Measurements from ENCODE around the gene PEMT.

PEMT gene

DNA sequence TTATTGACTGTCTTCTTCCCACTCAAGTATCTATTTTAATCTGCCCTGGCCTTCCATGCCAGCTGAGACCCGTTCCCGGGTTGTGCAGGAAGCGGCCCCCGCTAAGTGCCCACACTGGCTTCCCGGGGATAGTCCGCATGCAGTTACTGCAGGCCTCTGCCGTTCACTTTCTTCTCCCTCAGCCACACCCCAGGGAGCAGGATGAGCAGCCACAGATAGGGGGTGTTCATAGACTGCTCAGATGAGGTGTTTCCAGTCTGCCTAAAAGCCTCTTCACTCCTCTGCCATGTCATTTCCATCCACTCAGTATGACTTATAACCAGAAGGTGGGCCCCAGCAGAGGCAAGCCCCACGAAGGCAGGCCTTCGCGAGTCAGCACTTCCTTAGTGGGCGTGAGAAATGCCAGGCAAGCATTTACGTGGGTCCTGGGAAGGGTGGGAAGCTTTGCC lies 107.0 kb downstream of the PEMT start:
- TF ChIP-seq GATA2 (IDR thresholded peaks at IDR 0.05; ENCODE audit: low read depth, low read length) = no peak
- no peak for TF ChIP-seq GATA3 (IDR thresholded peaks at IDR 0.05; ENCODE audit: low read depth, low read length)

GRCh38 chr17:17481860-17482259 lies 109.6 kb downstream of the PEMT start:
- no peak for TF ChIP-seq GATA2 (IDR thresholded peaks at IDR 0.05; ENCODE audit: low read depth, low read length)
- TF ChIP-seq GATA3 (IDR thresholded peaks at IDR 0.05; ENCODE audit: low read depth, low read length) = no peak

GRCh38 chr17:17480593-17481148 lies 110.8 kb downstream of the PEMT start:
- no peak for TF ChIP-seq GATA3 (IDR thresholded peaks at IDR 0.05; ENCODE audit: low read depth, low read length)
- no peak for TF ChIP-seq GATA2 (IDR thresholded peaks at IDR 0.05; ENCODE audit: low read depth, low read length)

DNA sequence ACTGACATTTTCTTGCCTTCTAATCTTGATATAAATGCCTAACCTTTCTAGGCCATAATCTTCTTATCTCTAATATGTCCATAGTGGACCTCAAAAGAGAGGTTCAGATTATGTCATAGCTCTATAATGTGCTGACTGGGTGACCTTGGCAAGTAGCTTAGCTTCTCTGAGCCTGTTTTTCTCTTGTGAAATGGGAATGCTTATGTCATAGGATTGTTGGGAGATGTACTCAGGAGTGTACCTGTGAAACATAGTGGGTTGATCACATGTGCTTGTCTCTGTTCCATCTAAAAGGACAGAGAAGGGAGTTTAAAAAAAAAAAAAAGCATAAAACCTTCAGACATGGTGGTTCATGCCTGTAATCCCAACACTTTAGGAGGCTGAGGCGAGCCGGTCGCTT lies 112.3 kb downstream of the PEMT start:
- TF ChIP-seq GATA2 (IDR thresholded peaks at IDR 0.05; ENCODE audit: low read depth, low read length) = no peak
- TF ChIP-seq GATA3 (IDR thresholded peaks at IDR 0.05; ENCODE audit: low read depth, low read length) = no peak

GRCh38 chr17:17476865-17477467 lies 114.5 kb downstream of the PEMT start, which contains the start of gene MED9:
Gene MED9, plus strand, starts transcription at chr17:17477000. Its CDS starts 42 bp downstream, at chr17:17477042.
- TF ChIP-seq GATA3 (IDR thresholded peaks at IDR 0.05; ENCODE audit: low read depth, low read length) = no peak
- TF ChIP-seq GATA2 (IDR thresholded peaks at IDR 0.05; ENCODE audit: low read depth, low read length) = no peak

- TF ChIP-seq GATA2 (IDR thresholded peaks at IDR 0.05; ENCODE audit: low read depth, low read length) = no peak
Observed at GRCh38 chr17:17474341-17474740, 117.2 kb downstream of the PEMT start.

DNA sequence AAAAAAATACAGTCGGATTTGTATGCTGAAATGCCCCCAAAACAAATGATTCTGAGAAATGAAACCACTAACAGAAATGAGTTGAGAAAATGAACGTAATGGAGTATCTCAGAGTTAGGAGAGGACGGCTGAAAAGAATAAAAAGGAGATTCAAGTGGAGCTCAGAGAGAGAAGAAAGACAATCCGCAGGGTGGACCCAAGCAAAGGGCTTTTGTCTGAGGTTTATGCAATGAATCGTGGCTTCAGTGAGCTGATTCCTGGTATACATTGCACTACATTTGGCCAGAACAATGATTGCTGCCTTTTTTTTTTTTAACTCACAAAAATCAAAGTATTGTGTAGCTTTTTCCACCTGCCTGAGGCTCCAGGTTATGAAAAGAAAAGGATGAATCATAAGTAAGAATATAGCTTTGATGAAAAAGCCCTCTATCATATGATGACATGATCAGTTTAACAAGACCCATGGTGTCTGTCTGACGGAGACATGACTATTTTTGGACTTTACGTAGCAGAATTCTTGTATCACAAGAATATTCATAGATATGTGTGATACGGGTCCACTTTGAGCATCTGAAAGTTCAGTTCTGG lies 119.1 kb downstream of the PEMT start:
- TF ChIP-seq GATA3 (IDR thresholded peaks at IDR 0.05; ENCODE audit: low read depth, low read length) (no peak), GATA2 (IDR thresholded peaks at IDR 0.05; ENCODE audit: low read depth, low read length) (no peak)

DNA sequence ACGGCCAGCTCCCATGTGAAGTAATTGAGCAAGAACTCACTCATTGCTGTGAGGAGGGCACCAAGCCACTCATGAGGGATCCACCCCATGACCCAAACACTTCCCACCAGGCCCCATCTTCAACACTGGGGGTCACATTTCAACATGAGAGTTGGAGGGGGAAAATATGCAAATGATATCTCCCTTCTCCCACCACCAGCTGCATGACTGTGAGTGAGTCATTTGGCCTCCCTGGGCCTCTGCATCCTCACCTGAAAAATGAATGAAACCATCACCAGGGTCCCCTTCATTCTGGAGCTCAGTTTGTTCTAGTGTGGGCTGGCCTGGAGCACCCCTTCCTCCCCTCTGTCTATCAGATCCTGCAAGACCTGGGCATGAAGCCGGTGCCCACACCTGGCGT lies 121.5 kb downstream of the PEMT start:
- TF ChIP-seq GATA3 (IDR thresholded peaks at IDR 0.05; ENCODE audit: low read depth, low read length) (no peak), GATA2 (IDR thresholded peaks at IDR 0.05; ENCODE audit: low read depth, low read length) (no peak)

- no peak for TF ChIP-seq GATA3 (IDR thresholded peaks at IDR 0.05; ENCODE audit: low read depth, low read length)
- no peak for TF ChIP-seq GATA2 (IDR thresholded peaks at IDR 0.05; ENCODE audit: low read depth, low read length)
Observed at GRCh38 chr17:17469358-17469757, 122.2 kb downstream of the PEMT start.

DNA sequence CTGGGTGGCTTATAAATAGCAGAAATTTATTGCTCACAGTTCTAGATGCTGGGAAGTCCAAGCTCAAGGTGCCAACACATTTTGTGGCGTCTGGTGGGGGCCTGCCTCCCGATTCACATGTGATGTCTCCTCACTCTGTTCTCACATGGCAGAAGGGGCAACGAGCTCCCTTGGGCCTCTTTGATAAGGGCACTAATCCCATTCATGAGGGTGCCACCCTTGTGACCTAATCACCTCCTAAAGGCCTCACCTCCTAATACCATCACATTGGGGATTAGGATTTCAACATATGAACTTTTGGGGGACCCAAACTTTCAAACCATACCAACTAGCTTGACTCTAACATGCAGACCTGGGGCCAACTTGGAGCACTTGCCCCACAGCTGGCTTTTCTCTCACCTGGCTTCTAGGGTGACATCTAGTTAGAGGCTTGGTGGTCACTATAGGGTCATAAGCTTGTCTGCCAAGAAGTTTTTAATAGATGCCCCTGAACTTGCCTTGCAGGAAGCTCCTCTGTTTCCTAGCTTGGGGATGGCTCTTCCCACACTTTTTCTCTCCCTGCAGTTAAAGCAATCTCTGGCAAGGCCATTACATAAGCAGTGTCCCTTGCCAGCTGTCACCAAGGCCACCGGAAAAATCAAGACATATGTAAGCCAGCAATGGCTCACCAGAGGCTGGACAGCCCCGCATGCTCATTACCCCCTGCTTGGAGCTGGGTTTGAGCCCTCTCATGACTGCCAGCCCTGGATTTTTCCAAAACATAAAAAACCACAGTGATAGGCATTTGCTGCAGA lies 123.1 kb downstream of the PEMT start:
- no peak for TF ChIP-seq GATA2 (IDR thresholded peaks at IDR 0.05; ENCODE audit: low read depth, low read length)
- TF ChIP-seq GATA3 (IDR thresholded peaks at IDR 0.05; ENCODE audit: low read depth, low read length) = no peak

GRCh38 chr17:17467720-17468119 lies 123.8 kb downstream of the PEMT start:
- TF ChIP-seq GATA3 (IDR thresholded peaks at IDR 0.05; ENCODE audit: low read depth, low read length) = no peak
- no peak for TF ChIP-seq GATA2 (IDR thresholded peaks at IDR 0.05; ENCODE audit: low read depth, low read length)

GRCh38 chr17:17467016-17467415 lies 124.5 kb downstream of the PEMT start:
- TF ChIP-seq GATA2 (IDR thresholded peaks at IDR 0.05; ENCODE audit: low read depth, low read length) = no peak
- no peak for TF ChIP-seq GATA3 (IDR thresholded peaks at IDR 0.05; ENCODE audit: low read depth, low read length)

- no peak for TF ChIP-seq GATA3 (IDR thresholded peaks at IDR 0.05; ENCODE audit: low read depth, low read length)
- no peak for TF ChIP-seq GATA2 (IDR thresholded peaks at IDR 0.05; ENCODE audit: low read depth, low read length)
Observed at GRCh38 chr17:17466511-17466910, 125.0 kb downstream of the PEMT start.

DNA sequence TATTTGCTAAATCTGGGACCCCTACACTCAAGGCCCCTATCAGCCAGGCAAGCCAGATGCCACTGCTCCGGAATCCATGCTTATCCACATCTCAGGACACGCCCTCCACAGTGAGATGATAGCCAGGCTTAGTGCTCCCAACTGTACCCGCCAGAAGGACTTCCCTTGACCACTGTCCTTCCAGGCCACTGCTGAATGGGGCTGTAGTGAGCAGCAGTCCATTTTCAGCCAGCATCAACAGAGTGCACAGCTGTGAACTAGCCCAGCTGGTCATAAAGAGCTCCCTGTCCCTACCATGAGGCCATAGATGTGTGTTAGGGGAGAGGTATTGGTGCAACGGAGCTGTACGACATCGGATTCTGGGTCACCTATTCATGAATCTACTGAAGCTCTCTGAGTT lies 127.7 kb downstream of the PEMT start:
- TF ChIP-seq GATA3 (IDR thresholded peaks at IDR 0.05; ENCODE audit: low read depth, low read length) (no peak), GATA2 (IDR thresholded peaks at IDR 0.05; ENCODE audit: low read depth, low read length) (no peak)
